HepG2 (cell line): ENCODE measurements around the gene ATM. TPM values are rescaled to one million over a fixed set of nuclear protein-coding genes. Genes with fewer than 3 reads are reported as not detected.

Experiments used
- ATAC-seq: fragments of 200-7000 bp; cut with Tn5 transposase; 3 replicates; pipeline ENCODE4 v1.9.1; 2020; ENCODE audit warnings: mild to moderate bottlenecking, moderate library complexity
- BruUV-seq: library from RNA; stranded (reverse); fragments of 400-500 nt; replicated peaks from 2 replicates; lab custom pipeline; 2021; lab: Mats Ljungman, UMichigan
- CTCF ChIA-PET: fragments of 300-600 bp; formaldehyde crosslinking; extraction: SDS; loops from one replicate; lab custom pipeline; 2021; ENCODE audit warnings: low total read pairs, inconsistent platforms, low intra/inter-chr PET ratio; lab: Yijun Ruan, JAX
- POLR2A ChIA-PET: fragments of 350-600 bp; sonication (Branson Sonifier 250); formaldehyde crosslinking; loops from one replicate; lab custom pipeline; 2020; ENCODE audit warnings: antibody characterized with exemption, inconsistent platforms; lab: Yijun Ruan, JAX
- DNase-seq: peaks from one replicate; pipeline ENCODE4 v3.0.0-alpha.2; 2015; ENCODE audit warnings: low spot score
- FAIRE-seq: peaks from 3 replicates; lab custom pipeline; 2011; peaks lifted over from hg19 to GRCh38; lab: Jason Lieb, UNC
- H2AFZ ChIP-seq: one replicate; pipeline ENCODE4 v1.6.1; 2011; ENCODE audit warnings: low read length, inconsistent platforms
- H3K27ac ChIP-seq: fragments of 300-600 bp; 3 replicates; pipeline ENCODE4 v1.8.0; 2011; ENCODE audit warnings: mixed run types, mild to moderate bottlenecking, mixed read lengths, low read length, inconsistent platforms; ENCODE audit not compliant: insufficient read depth; ENCODE audit errors: extremely low read length
- H3K27me3 ChIP-seq, 2 experiments: fragments of 200-600 bp in 1 of 2; 2 replicates in 1 of 2; 3 replicates in 1 of 2; pipeline versions ENCODE4 v1.6.0 to v1.8.0; 2011; ENCODE audit warnings: low read length in 2 of 2, mild to moderate bottlenecking in 2 of 2, moderate library complexity in 2 of 2, inconsistent platforms in 1 of 2; ENCODE audit not compliant: insufficient read depth in 2 of 2, control insufficient read depth in 1 of 2
- H3K36me3 ChIP-seq, 2 experiments: fragments of 200-600 bp in 1 of 2; replicated peaks in 1 of 2; 2 replicates in 1 of 2; 3 replicates in 1 of 2; pipeline versions ENCODE4 v1.5.1 to v1.8.0; 2011; ENCODE audit warnings: low read length in 2 of 2, inconsistent platforms in 1 of 2; ENCODE audit not compliant: insufficient read depth in 2 of 2, control insufficient read depth in 1 of 2
- H3K4me1 ChIP-seq: 2 replicates; pipeline ENCODE4 v1.5.1; 2012; ENCODE audit warnings: low read length, inconsistent platforms; ENCODE audit not compliant: insufficient read depth
- H3K4me2 ChIP-seq: 2 replicates; pipeline ENCODE4 v1.6.0; 2011; ENCODE audit warnings: low read depth, low read length, inconsistent platforms
- H3K4me3 ChIP-seq, 3 experiments: fragments of 200-600 bp in 1 of 3; sonication (generic), shearing (Covaris generic) in 1 of 3; replicated peaks in 1 of 3; 2 replicates each; pipeline ENCODE4 v1.5.1; 2011 to 2016; ENCODE audit warnings: low read length in 3 of 3, inconsistent platforms in 2 of 3, low read depth in 2 of 3, mild to moderate bottlenecking in 2 of 3, control low read depth in 1 of 3, mixed read lengths in 1 of 3; ENCODE audit not compliant: insufficient read depth in 1 of 3
- H3K79me2 ChIP-seq: one replicate; pipeline ENCODE4 v1.6.1; 2011; ENCODE audit warnings: low read length, inconsistent platforms; ENCODE audit not compliant: insufficient read depth
- H3K9ac ChIP-seq: 2 replicates; pipeline ENCODE4 v1.6.0; 2011; ENCODE audit warnings: mild to moderate bottlenecking, low read depth, low read length, inconsistent platforms; ENCODE audit not compliant: insufficient read depth
- H3K9me3 ChIP-seq: 2 replicates; pipeline ENCODE4 v1.5.1; 2012; ENCODE audit warnings: mild to moderate bottlenecking, low read length
- H4K20me1 ChIP-seq: 2 replicates; pipeline ENCODE4 v1.6.0; 2011; ENCODE audit warnings: inconsistent platforms, mild to moderate bottlenecking, low read length, moderate library complexity; ENCODE audit not compliant: insufficient read depth
- CREB1 ChIP-seq, 2 experiments: fragments of 450-650 bp in 1 of 2; IDR thresholded peaks; 2 replicates each; pipeline ENCODE4 v1.6.1; 2016 to 2017; ENCODE audit warnings: control low read depth in 1 of 2, mild to moderate bottlenecking in 1 of 2, missing compliant biosample characterization in 1 of 2, missing genetic modification characterization in 1 of 2
- HMG20A ChIP-seq: IDR thresholded peaks from 2 replicates; pipeline ENCODE4 v1.6.1; 2016; ENCODE audit warnings: borderline replicate concordance
- ISX ChIP-seq: sonication (generic); formaldehyde crosslinking; conservative IDR thresholded peaks from 2 replicates; pipeline ENCODE4 v1.5.0; 2020; ENCODE audit warnings: missing genetic modification reagents
- JUND ChIP-seq: sonication (generic); formaldehyde crosslinking; IDR thresholded peaks from 2 replicates; pipeline ENCODE4 v1.8.0; 2022; ENCODE audit warnings: mild to moderate bottlenecking, missing genetic modification reagents
- MEIS1 ChIP-seq: sonication (generic); formaldehyde crosslinking; IDR thresholded peaks from 2 replicates; pipeline ENCODE4 v1.9.0; 2021; ENCODE audit warnings: mild to moderate bottlenecking, missing genetic modification reagents, moderate library complexity, borderline replicate concordance
- MXD1 ChIP-seq: sonication (generic); formaldehyde crosslinking; IDR thresholded peaks from 2 replicates; pipeline ENCODE4 v1.4.0; 2020; ENCODE audit warnings: mild to moderate bottlenecking, missing genetic modification reagents
- NFE2L1 ChIP-seq: sonication (generic); formaldehyde crosslinking; IDR thresholded peaks from 2 replicates; pipeline ENCODE4 v1.4.0; 2020; ENCODE audit warnings: missing genetic modification reagents, mild to moderate bottlenecking, borderline replicate concordance
- RFX1 ChIP-seq: fragments of 450-650 bp; IDR thresholded peaks from 2 replicates; pipeline ENCODE4 v1.6.1; 2017
- SP5 ChIP-seq: IDR thresholded peaks from 2 replicates; pipeline ENCODE4 v1.6.1; 2016; ENCODE audit warnings: low read depth, borderline replicate concordance
- SRY ChIP-seq: sonication (generic); formaldehyde crosslinking; IDR thresholded peaks from 2 replicates; pipeline ENCODE4 v1.8.0; 2022; ENCODE audit warnings: mild to moderate bottlenecking, missing genetic modification reagents
- TGIF2 ChIP-seq: IDR thresholded peaks from 2 replicates; pipeline ENCODE4 v1.6.1; 2016; ENCODE audit warnings: control low read depth, missing compliant biosample characterization
- ZBTB1 ChIP-seq: sonication (generic); formaldehyde crosslinking; IDR thresholded peaks from 2 replicates; pipeline ENCODE4 v1.4.0; 2020; ENCODE audit warnings: missing genetic modification reagents, borderline replicate concordance
- ZHX2 ChIP-seq, 2 experiments: sonication (generic) in 1 of 2; formaldehyde crosslinking in 1 of 2; IDR thresholded peaks; 2 replicates each; pipeline versions ENCODE4 v1.6.1 to v1.9.0; 2014 to 2022; ENCODE audit warnings: antibody characterized with exemption in 1 of 2, borderline replicate concordance in 1 of 2, inconsistent platforms in 1 of 2, low read depth in 1 of 2, missing genetic modification reagents in 1 of 2
- ZNF33A ChIP-seq: sonication (generic); formaldehyde crosslinking; IDR thresholded peaks from 2 replicates; pipeline ENCODE4 v1.5.1; 2020; ENCODE audit warnings: missing genetic modification reagents, mild to moderate bottlenecking, moderate library complexity, borderline replicate concordance
- ZNF510 ChIP-seq: sonication (generic); formaldehyde crosslinking; IDR thresholded peaks from 2 replicates; pipeline ENCODE4 v1.4.0; 2020; ENCODE audit warnings: low read depth, mild to moderate bottlenecking, missing genetic modification reagents
- ZNF740 ChIP-seq: sonication (generic); formaldehyde crosslinking; IDR thresholded peaks from 2 replicates; pipeline ENCODE4 v1.4.0; 2020; ENCODE audit warnings: missing genetic modification reagents
- ZSCAN25 ChIP-seq: sonication (generic); formaldehyde crosslinking; IDR thresholded peaks from 2 replicates; pipeline ENCODE4 v1.8.0; 2022; ENCODE audit warnings: mild to moderate bottlenecking, missing genetic modification reagents
- WGBS: methylation state at CpG from one replicate; pipeline ENCODE4 v1.1.6; 2017; ENCODE audit warnings: low lambda C conversion rate; 5-methylcytosine and 5-hydroxymethylcytosine counted together
- in situ Hi-C: cut with HindIII; loops from 2 replicates; pipeline ENCODE4 v1.10.0; 2017; ENCODE audit warnings: low pct_unique_long_range_greater_than_20kb; ENCODE audit not compliant: extremely low pct_ligation_motif_present
- intact Hi-C: fragments of 100-400 bp; cut with micrococcal nuclease; formaldehyde crosslinking; loops from one replicate; pipeline ENCODE4 v1.10.0; 2022; ENCODE audit not compliant: unreplicated experiment
- polyA plus RNA-seq, 8 experiments: library from polyadenylated mRNA; depleted of rRNA in 3 of 8; stranded (reverse) in 7 of 8; unstranded in 1 of 8; fragments of >200 nt; fragmentation: Illumina TruSeq in 4 of 8; extraction: Trizol in 4 of 8; gene quantifications; 2 replicates each; pipeline versions ENCODE4 v1.2.1 to v1.2.3, GENCODE V29; 2011 to 2016; ENCODE audit warnings: low read depth in 4 of 8, missing spikeins in 1 of 8, mixed read lengths in 1 of 8; ENCODE audit not compliant: insufficient read depth in 1 of 8
- total RNA-seq, 5 experiments: library from RNA; depleted of rRNA; stranded (reverse); fragments of >200 nt; fragmentation: Illumina TruSeq; extraction: Trizol; gene quantifications; 2 replicates each; pipeline ENCODE4 v1.2.3, GENCODE V29; 2016; ENCODE audit warnings: low read depth in 1 of 5

The ATM gene
- total and polyA plus RNA-seq, 2 of the 13 experiments (the other 11 are each of a cell fraction or from before 2014, with no cell fraction given) = 40.0 to 71.6 TPM

- intact Hi-C loops = no loop called here
- no peaks in the 10 kb centered on the region for H3K36me3 ChIP-seq
- ChIA-PET CTCF (no interaction called here), POLR2A (no interaction called here)
- no peak overlapping the region for H3K9ac ChIP-seq
- H3K4me2 ChIP-seq = no peak overlapping the region
- no peaks in the 10 kb centered on the region for H4K20me1 ChIP-seq
- ATAC-seq (no peak), DNase-seq (no peak), FAIRE-seq (no peak)
- H3K4me1 ChIP-seq = peaks cover 12% of the 10 kb centered on the region
- in situ Hi-C loops = no loop called here
- BruUV-seq = no TSS peak
- no peaks in the 10 kb centered on the region for H3K79me2 ChIP-seq
- no peak overlapping the region for H2AFZ ChIP-seq
- no peaks in the 10 kb centered on the region for H3K27me3 ChIP-seq
- H3K9me3 ChIP-seq = no peaks in the 10 kb centered on the region
- H3K4me3 ChIP-seq = no peak overlapping the region
- 32% methylated on average over 1 of the region's 1 CpG for WGBS
- H3K27ac ChIP-seq = no peak overlapping the region
- TF ChIP-seq CREB1 (IDR thresholded peaks at IDR 0.05) (no peak), CREB1 (CRISPR knock-in tag; IDR thresholded peaks at IDR 0.05) (no peak), MEIS1 (CRISPR knock-in tag) (no peak), RFX1 (no peak), ZNF740 (no peak), HMG20A (no peak), ZBTB1 (CRISPR knock-in tag) (no peak), ZSCAN25 (CRISPR knock-in tag) (no peak), ZNF510 (no peak), TGIF2 (CRISPR knock-in tag) (no peak), NFE2L1 (CRISPR knock-in tag) (no peak), MXD1 (CRISPR knock-in tag) (no peak), ZNF33A (CRISPR knock-in tag) (no peak), ZHX2 (IDR thresholded peaks at IDR 0.05; ENCODE audit: low read depth) (no peak), ZHX2 (CRISPR knock-in tag; IDR thresholded peaks at IDR 0.05; ENCODE audit: borderline replicate concordance) (no peak), SRY (CRISPR knock-in tag) (no peak), JUND (no peak), SP5 (no peak), ISX (CRISPR knock-in tag) (no peak)
Observed at GRCh38 chr11:108405706-108406105, 182.8 kb downstream of the ATM start.
